ENCODE data around the gene TEX11. TPM values are rescaled to one million over a fixed set of nuclear protein-coding genes. Genes with fewer than 3 reads are reported as not detected.

The TEX11 gene
- total and polyA plus RNA-seq, 9 of the 15 experiments (the other 6 are each of a cell fraction or from before 2014, with no cell fraction given), result 0.27 to 1.1 (median 0.45) TPM

DNA sequence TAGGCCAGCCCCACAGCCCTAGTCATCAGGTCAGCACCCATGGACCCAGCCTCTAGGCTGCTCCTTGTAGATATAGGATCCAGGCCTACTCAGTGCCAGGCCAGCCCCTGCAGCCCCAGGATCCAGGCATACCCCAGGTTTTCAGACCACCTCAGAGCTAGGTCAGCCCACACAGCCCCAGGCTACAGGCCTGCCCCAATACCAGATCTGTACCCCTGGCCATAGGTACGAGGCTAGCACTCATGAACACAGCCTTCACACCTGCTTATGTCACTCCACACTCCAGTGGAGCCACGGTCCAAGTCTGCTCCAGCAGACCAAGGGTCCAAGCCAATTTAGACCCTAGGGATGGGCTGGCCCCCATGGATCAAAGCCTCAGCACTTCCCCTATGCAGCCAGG lies 272.8 kb downstream of the TEX11 start:
- H3K27ac ChIP-seq (ENCODE audit: extremely low read depth, low read depth, low read length), result no peak overlapping the region
- WGBS (ENCODE audit: insufficient coverage, low coverage, missing lambda C conversion rate), result 0% methylated on average over 2 of the region's 2 CpGs
- H3K4me1 ChIP-seq (replicated peaks in 1 of 2; ENCODE audit: control insufficient read depth in 2 of 2, insufficient read depth in 2 of 2, low read length in 2 of 2), result no peaks in the 10 kb centered on the region
- H3K79me2 ChIP-seq (ENCODE audit: control insufficient read depth, insufficient read depth, low read length), result no peaks in the 10 kb centered on the region
- no peaks in the 10 kb centered on the region for H4K20me1 ChIP-seq (replicated peaks; ENCODE audit: control insufficient read depth, insufficient read depth, low read length)
- no peak overlapping the region for H3K4me2 ChIP-seq (ENCODE audit: insufficient read depth, low read length)
- intact Hi-C loops (cut with micrococcal nuclease), result no loop called here
- CTCF ChIA-PET (ENCODE audit: low intra/inter-chr PET ratio), result no interaction called here
- TF ChIP-seq, protein P1, sequence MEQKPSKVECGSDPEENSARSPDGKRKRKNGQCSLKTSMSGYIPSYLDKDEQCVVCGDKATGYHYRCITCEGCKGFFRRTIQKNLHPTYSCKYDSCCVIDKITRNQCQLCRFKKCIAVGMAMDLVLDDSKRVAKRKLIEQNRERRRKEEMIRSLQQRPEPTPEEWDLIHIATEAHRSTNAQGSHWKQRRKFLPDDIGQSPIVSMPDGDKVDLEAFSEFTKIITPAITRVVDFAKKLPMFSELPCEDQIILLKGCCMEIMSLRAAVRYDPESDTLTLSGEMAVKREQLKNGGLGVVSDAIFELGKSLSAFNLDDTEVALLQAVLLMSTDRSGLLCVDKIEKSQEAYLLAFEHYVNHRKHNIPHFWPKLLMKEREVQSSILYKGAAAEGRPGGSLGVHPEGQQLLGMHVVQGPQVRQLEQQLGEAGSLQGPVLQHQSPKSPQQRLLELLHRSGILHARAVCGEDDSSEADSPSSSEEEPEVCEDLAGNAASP (IDR thresholded peaks at IDR 0.05), result no peak
- TF ChIP-seq, protein P2, sequence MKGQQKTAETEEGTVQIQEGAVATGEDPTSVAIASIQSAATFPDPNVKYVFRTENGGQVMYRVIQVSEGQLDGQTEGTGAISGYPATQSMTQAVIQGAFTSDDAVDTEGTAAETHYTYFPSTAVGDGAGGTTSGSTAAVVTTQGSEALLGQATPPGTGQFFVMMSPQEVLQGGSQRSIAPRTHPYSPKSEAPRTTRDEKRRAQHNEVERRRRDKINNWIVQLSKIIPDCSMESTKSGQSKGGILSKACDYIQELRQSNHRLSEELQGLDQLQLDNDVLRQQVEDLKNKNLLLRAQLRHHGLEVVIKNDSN (CRISPR knock-in tag; IDR thresholded peaks at IDR 0.05), result no peak
- TF ChIP-seq, protein P3, sequence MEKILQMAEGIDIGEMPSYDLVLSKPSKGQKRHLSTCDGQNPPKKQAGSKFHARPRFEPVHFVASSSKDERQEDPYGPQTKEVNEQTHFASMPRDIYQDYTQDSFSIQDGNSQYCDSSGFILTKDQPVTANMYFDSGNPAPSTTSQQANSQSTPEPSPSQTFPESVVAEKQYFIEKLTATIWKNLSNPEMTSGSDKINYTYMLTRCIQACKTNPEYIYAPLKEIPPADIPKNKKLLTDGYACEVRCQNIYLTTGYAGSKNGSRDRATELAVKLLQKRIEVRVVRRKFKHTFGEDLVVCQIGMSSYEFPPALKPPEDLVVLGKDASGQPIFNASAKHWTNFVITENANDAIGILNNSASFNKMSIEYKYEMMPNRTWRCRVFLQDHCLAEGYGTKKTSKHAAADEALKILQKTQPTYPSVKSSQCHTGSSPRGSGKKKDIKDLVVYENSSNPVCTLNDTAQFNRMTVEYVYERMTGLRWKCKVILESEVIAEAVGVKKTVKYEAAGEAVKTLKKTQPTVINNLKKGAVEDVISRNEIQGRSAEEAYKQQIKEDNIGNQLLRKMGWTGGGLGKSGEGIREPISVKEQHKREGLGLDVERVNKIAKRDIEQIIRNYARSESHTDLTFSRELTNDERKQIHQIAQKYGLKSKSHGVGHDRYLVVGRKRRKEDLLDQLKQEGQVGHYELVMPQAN (IDR thresholded peaks at IDR 0.05; ENCODE audit: borderline replicate concordance), result no peak
- TF ChIP-seq ZNF311 (CRISPR knock-in tag; IDR thresholded peaks at IDR 0.05), result no peak
- no peaks in the 10 kb centered on the region for H3K27me3 ChIP-seq (ENCODE audit: control insufficient read depth in 2 of 2, insufficient read depth in 2 of 2, low read length in 2 of 2)
- H3K9me3 ChIP-seq (replicated peaks; ENCODE audit: control insufficient read depth, insufficient read depth, low read depth, low read length), result no peaks in the 10 kb centered on the region
- no peak for FAIRE-seq
- H3K36me3 ChIP-seq (ENCODE audit: control insufficient read depth, insufficient read depth, low read length), result no peaks in the 10 kb centered on the region
- H3K9me1 ChIP-seq (ENCODE audit: control insufficient read depth, insufficient read depth, low read length), result no peaks in the 10 kb centered on the region
- in situ Hi-C loops (cut with MboI), result no loop called here
- DNase-seq (ENCODE audit: extremely low read depth in 1 of 4, low spot score in 3 of 4), result no peak
- no peak overlapping the region for H2AFZ ChIP-seq (ENCODE audit: low read depth, low read length)
- no TSS peak for BruUV-seq (replicated peaks)
- no peak for ATAC-seq
- POLR2A ChIA-PET, result no interaction called here
- no peak overlapping the region; a peak in 1 of 4 replicates for H3K9ac ChIP-seq (ENCODE audit: insufficient read depth in 1 of 2, low read depth in 2 of 2, low read length in 2 of 2)
- no peak overlapping the region for H3K4me3 ChIP-seq

All from K562 (cell line).